A549 (cell line): ENCODE data around the gene GRIP2. TPM values are rescaled to one million over a fixed set of nuclear protein-coding genes. Genes with fewer than 3 reads are reported as not detected.

Experiments
- ATAC-seq, 2 experiments: fragments of 200-7000 bp in 1 of 2; fragments of >200 bp in 1 of 2; cut with Nextera tagmentation in 1 of 2; cut with Tn5 transposase in 1 of 2; 3 replicates each; pipeline versions ENCODE4 v1.8.0 to v1.9.1; 2018 to 2020; ENCODE audit warnings: mild to moderate bottlenecking in 1 of 2, moderate library complexity in 1 of 2
- CTCF ChIA-PET: fragments of 300-600 bp; sonication (Branson Sonifier 250); formaldehyde crosslinking; extraction: SDS; loops from one replicate; lab custom pipeline; 2021; ENCODE audit warnings: antibody characterized with exemption, inconsistent platforms; lab: Yijun Ruan, JAX
- POLR2A ChIA-PET: fragments of 350-600 bp; formaldehyde crosslinking; extraction: SDS; loops from one replicate; lab custom pipeline; 2021; ENCODE audit warnings: antibody characterized with exemption, inconsistent platforms; lab: Yijun Ruan, JAX
- DNase-seq, 2 experiments: peaks; one replicate each; pipeline versions ENCODE4 v3.0.0 to v3.0.0-alpha.2; 2011 to 2016; ENCODE audit warnings: low read depth in 1 of 2, low spot score in 1 of 2
- FAIRE-seq: peaks from 2 replicates; lab custom pipeline; 2011; peaks lifted over from hg19 to GRCh38; lab: Jason Lieb, UNC
- H3K27ac ChIP-seq, 2 experiments: fragments of >200 bp; sonication (Bioruptor Twin); formaldehyde crosslinking; 3 replicates each; pipeline ENCODE4 v1.5.1; 2016 to 2017
- H3K4me1 ChIP-seq: fragments of >200 bp; sonication (Bioruptor Twin); formaldehyde crosslinking; 3 replicates; pipeline ENCODE4 v1.6.1; 2016
- H3K4me2 ChIP-seq: fragments of >200 bp; sonication (Bioruptor Twin); formaldehyde crosslinking; 3 replicates; pipeline ENCODE4 v1.6.1; 2016
- H3K4me3 ChIP-seq: fragments of >200 bp; sonication (Bioruptor Twin); formaldehyde crosslinking; 3 replicates; pipeline ENCODE4 v1.5.1; 2016
- H3K9me3 ChIP-seq: fragments of >200 bp; sonication (Bioruptor Twin); formaldehyde crosslinking; 3 replicates; pipeline ENCODE4 v1.6.1; 2016
- CBX2 ChIP-seq: fragments of 200-600 bp; sonication (generic); IDR thresholded peaks from 2 replicates; pipeline ENCODE4 v1.6.1; 2016; ENCODE audit warnings: low read depth, mild to moderate bottlenecking, borderline replicate concordance
- CEBPB ChIP-seq, 2 experiments: fragments of >200 bp in 1 of 2; sonication (Bioruptor Twin) in 1 of 2; formaldehyde crosslinking in 1 of 2; IDR thresholded peaks; 2 replicates each; pipeline ENCODE4 v1.6.1; 2012 to 2016
- CHD2 ChIP-seq: fragments of 150-350 bp; IDR thresholded peaks from 2 replicates; pipeline ENCODE4 v1.6.1; 2014; ENCODE audit warnings: low read length; ENCODE audit not compliant: partially characterized antibody
- EHMT2 ChIP-seq: fragments of 200-600 bp; sonication (generic); IDR thresholded peaks from 2 replicates; pipeline ENCODE4 v1.6.1; 2016; ENCODE audit warnings: antibody characterized with exemption, low read depth, mild to moderate bottlenecking, moderate library complexity
- FOSL2 ChIP-seq, 2 experiments: fragments of 450-650 bp in 1 of 2; fragments of >200 bp in 1 of 2; sonication (Bioruptor Twin) in 1 of 2; formaldehyde crosslinking; IDR thresholded peaks; 2 replicates each; pipeline versions ENCODE4 v1.5.0 to v1.6.1; 2016 to 2020; ENCODE audit warnings: mild to moderate bottlenecking in 1 of 2, moderate library complexity in 1 of 2
- GATA3 ChIP-seq: IDR thresholded peaks from 2 replicates; pipeline ENCODE4 v1.6.1; 2012; ENCODE audit warnings: borderline replicate concordance
- HDAC2 ChIP-seq: fragments of 200-600 bp; sonication (generic); IDR thresholded peaks from 2 replicates; pipeline ENCODE4 v1.6.1; 2016
- HMGXB4 ChIP-seq: fragments of 250-450 bp; sonication (Bioruptor Pico); IDR thresholded peaks from 2 replicates; pipeline ENCODE4 v1.5.0; 2021; ENCODE audit warnings: mild to moderate bottlenecking, moderate library complexity, borderline replicate concordance
- HOXA7 ChIP-seq: fragments of 250-450 bp; sonication (Bioruptor Pico); IDR thresholded peaks from 2 replicates; pipeline ENCODE4 v1.5.0; 2020; ENCODE audit warnings: mild to moderate bottlenecking, moderate library complexity
- JUNB ChIP-seq: fragments of >200 bp; sonication (Bioruptor Twin); formaldehyde crosslinking; IDR thresholded peaks from 2 replicates; pipeline ENCODE4 v1.6.1; 2016
- KDM5A ChIP-seq: fragments of 200-600 bp; sonication (generic); IDR thresholded peaks from 2 replicates; pipeline ENCODE4 v1.6.1; 2016; ENCODE audit warnings: antibody characterized with exemption, mild to moderate bottlenecking
- MAX ChIP-seq: IDR thresholded peaks from 2 replicates; pipeline ENCODE4 v1.6.1; 2012
- MAZ ChIP-seq: fragments of 150-350 bp; IDR thresholded peaks from 2 replicates; pipeline ENCODE4 v1.6.1; 2014; ENCODE audit warnings: antibody characterized with exemption, low read depth, low read length, borderline replicate concordance
- MYC ChIP-seq: IDR thresholded peaks from 2 replicates; pipeline ENCODE4 v1.6.1; 2012; ENCODE audit warnings: mild to moderate bottlenecking, inconsistent platforms, low read length, improper control_type of control experiment, borderline replicate concordance
- NFE2L2 ChIP-seq: fragments of 150-350 bp; conservative IDR thresholded peaks from 2 replicates; pipeline ENCODE4 v1.6.1; 2014; ENCODE audit warnings: low read length
- POLR2AphosphoS2 ChIP-seq: conservative IDR thresholded peaks from 2 replicates; pipeline ENCODE4 v1.6.1; 2012; ENCODE audit warnings: low read length, improper control_type of control experiment, inconsistent platforms
- TFCP2L1 ChIP-seq: fragments of 250-450 bp; sonication (Bioruptor Pico); IDR thresholded peaks from 2 replicates; pipeline ENCODE4 v1.5.0; 2021; ENCODE audit warnings: mild to moderate bottlenecking
- TP53 ChIP-seq: fragments of 250-450 bp; sonication (Bioruptor Pico); IDR thresholded peaks from 2 replicates; pipeline ENCODE4 v1.5.0; 2021; ENCODE audit warnings: mild to moderate bottlenecking, moderate library complexity
- ZC3H11A ChIP-seq: fragments of 450-650 bp; IDR thresholded peaks from 2 replicates; pipeline ENCODE4 v1.6.1; 2014; ENCODE audit warnings: antibody characterized with exemption, mild to moderate bottlenecking
- WGBS: methylation state at CpG from one replicate; pipeline ENCODE4 v1.1.6; 2017; ENCODE audit errors: missing lambda C conversion rate; 5-methylcytosine and 5-hydroxymethylcytosine counted together
- polyA plus RNA-seq, 4 experiments: library from polyadenylated mRNA; depleted of rRNA in 3 of 4; stranded (reverse); fragments of >200 nt; fragmentation: RNase III in 1 of 4; extraction: RNeasy Plus Mini Kit Qiagen cat#74134 plus additional on column Dnase treatment in 1 of 4; gene quantifications; 2 replicates in 3 of 4; 3 replicates in 1 of 4; pipeline ENCODE4 v1.2.3, GENCODE V29; 2011 to 2017
- TF ChIP-seq, protein P1 (sequence below): fragments of >200 bp; sonication (Bioruptor Twin); formaldehyde crosslinking; IDR thresholded peaks from 3 replicates; pipeline ENCODE4 v1.5.1; 2016
- TF ChIP-seq, protein P2 (sequence below): IDR thresholded peaks from 2 replicates; pipeline ENCODE4 v1.6.1; 2012
- TF ChIP-seq, protein P3 (sequence below): fragments of >200 bp; sonication (Bioruptor Twin); formaldehyde crosslinking; IDR thresholded peaks from 2 replicates; pipeline ENCODE4 v1.6.1; 2016

GRIP2 gene
- polyA plus RNA-seq, 2 of the 4 experiments (the other 2 are of a cell fraction): 0.56 to 1.6 TPM

DNA sequence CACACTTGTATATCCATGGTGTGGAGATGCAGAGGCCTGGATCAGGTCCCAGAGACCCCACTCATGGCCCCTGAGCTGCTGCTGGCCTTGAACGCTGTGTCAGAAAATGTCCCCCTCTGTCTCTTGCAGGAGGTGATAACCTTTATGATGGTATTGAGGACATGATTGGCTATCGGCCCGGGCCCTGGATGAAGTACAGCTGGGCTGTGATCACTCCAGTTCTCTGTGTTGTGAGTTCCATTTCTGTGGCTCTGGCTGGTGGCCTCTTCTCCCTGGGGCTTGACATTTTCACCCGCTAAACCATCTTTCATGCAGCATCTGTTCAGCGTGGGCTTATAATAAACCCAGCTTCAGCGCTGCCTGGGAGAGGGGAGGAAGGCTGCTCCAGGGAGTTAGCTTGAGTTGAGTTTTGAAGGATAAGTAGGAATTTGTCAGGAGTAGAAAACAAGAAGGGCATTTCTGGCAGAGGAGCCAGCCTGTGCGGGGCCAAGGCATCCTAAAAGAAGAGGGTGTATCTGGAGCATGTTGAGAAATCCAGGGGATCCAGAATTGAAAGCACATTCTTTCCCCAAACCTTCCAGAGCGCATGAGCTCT, 61.1 kb downstream of the GRIP2 start:
- no peak for TF ChIP-seq POLR2AphosphoS2
- no peak for TF ChIP-seq EHMT2
- TF ChIP-seq MYC: no peak
- TF ChIP-seq TFCP2L1 (CRISPR knock-in tag): no peak
- no peak for TF ChIP-seq NFE2L2
- no peak for TF ChIP-seq KDM5A
- TF ChIP-seq MAX: no peak
- TF ChIP-seq GATA3: no peak
- TF ChIP-seq MAZ: no peak
- TF ChIP-seq CEBPB (IDR thresholded peaks at IDR 0.05): no peak
- TF ChIP-seq HDAC2: no peak
- TF ChIP-seq, protein P1, sequence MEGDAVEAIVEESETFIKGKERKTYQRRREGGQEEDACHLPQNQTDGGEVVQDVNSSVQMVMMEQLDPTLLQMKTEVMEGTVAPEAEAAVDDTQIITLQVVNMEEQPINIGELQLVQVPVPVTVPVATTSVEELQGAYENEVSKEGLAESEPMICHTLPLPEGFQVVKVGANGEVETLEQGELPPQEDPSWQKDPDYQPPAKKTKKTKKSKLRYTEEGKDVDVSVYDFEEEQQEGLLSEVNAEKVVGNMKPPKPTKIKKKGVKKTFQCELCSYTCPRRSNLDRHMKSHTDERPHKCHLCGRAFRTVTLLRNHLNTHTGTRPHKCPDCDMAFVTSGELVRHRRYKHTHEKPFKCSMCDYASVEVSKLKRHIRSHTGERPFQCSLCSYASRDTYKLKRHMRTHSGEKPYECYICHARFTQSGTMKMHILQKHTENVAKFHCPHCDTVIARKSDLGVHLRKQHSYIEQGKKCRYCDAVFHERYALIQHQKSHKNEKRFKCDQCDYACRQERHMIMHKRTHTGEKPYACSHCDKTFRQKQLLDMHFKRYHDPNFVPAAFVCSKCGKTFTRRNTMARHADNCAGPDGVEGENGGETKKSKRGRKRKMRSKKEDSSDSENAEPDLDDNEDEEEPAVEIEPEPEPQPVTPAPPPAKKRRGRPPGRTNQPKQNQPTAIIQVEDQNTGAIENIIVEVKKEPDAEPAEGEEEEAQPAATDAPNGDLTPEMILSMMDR: no peak
- TF ChIP-seq, protein P2, sequence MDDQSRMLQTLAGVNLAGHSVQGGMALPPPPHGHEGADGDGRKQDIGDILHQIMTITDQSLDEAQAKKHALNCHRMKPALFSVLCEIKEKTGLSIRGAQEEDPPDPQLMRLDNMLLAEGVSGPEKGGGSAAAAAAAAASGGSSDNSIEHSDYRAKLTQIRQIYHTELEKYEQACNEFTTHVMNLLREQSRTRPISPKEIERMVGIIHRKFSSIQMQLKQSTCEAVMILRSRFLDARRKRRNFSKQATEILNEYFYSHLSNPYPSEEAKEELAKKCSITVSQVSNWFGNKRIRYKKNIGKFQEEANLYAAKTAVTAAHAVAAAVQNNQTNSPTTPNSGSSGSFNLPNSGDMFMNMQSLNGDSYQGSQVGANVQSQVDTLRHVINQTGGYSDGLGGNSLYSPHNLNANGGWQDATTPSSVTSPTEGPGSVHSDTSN: no peak
- TF ChIP-seq CHD2: no peak
- no peak for TF ChIP-seq CBX2
- TF ChIP-seq, protein P3, sequence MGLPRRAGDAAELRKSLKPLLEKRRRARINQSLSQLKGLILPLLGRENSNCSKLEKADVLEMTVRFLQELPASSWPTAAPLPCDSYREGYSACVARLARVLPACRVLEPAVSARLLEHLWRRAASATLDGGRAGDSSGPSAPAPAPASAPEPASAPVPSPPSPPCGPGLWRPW: no peak
- no peak for TF ChIP-seq JUNB
- no peak for TF ChIP-seq FOSL2 (IDR thresholded peaks at IDR 0.05)
- no peak for TF ChIP-seq FOSL2 (CRISPR knock-in tag; IDR thresholded peaks at IDR 0.05)
- no peak for TF ChIP-seq TP53 (CRISPR knock-in tag)
- no peak for TF ChIP-seq HOXA7 (CRISPR knock-in tag)
- TF ChIP-seq, all 56 proteins: peak for 0
- FAIRE-seq: no peak
- no peak for ATAC-seq
- WGBS: 97% methylated on average over 8 of the region's 8 CpGs
- DNase-seq: no peak
- no peaks in the 10 kb centered on the region for H3K4me1 ChIP-seq
- no peak overlapping the region for H3K4me2 ChIP-seq
- ChIA-PET POLR2A (no interaction called here), CTCF (interaction anchor here (1.2 to 2.7 kb wide), 6 partner anchors 11 to 275 kb away, joined by 3 to 15 read pairs (median 4); no protein-coding TSS in a partner anchor)
- no peak overlapping the region for H3K27ac ChIP-seq
- H3K4me3 ChIP-seq: no peak overlapping the region
- no peaks in the 10 kb centered on the region for H3K9me3 ChIP-seq

GRCh38 chr3:14477311-14477935, 62.7 kb downstream of the GRIP2 start:
- peaks cover 12% of the 10 kb centered on the region for H3K4me1 ChIP-seq
- no peak for ATAC-seq
- H3K9me3 ChIP-seq: no peaks in the 10 kb centered on the region
- H3K27ac ChIP-seq: no peak overlapping the region
- no peak for FAIRE-seq
- CTCF ChIA-PET: interaction anchor here (0.9 to 3.8 kb wide), 6 partner anchors 9 to 216 kb away, joined by 3 to 21 read pairs (median 6); no protein-coding TSS in a partner anchor
- WGBS: 90% methylated on average over 11 of the region's 11 CpGs
- no peak overlapping the region for H3K4me2 ChIP-seq
- TF ChIP-seq GATA3 (no peak), ZC3H11A (no peak), HMGXB4 (no peak)
- TF ChIP-seq, protein P2: no peak
- no peak overlapping the region for H3K4me3 ChIP-seq
- POLR2A ChIA-PET: no interaction called here
- DNase-seq: no peak
